ENCODE results near the gene ABR.
"Not testable (repeated sequence)": the region's sequence is repeated elsewhere in the genome, so short reads cannot be mapped to it uniquely, and the experiment has no call there.

ABR gene

DNA sequence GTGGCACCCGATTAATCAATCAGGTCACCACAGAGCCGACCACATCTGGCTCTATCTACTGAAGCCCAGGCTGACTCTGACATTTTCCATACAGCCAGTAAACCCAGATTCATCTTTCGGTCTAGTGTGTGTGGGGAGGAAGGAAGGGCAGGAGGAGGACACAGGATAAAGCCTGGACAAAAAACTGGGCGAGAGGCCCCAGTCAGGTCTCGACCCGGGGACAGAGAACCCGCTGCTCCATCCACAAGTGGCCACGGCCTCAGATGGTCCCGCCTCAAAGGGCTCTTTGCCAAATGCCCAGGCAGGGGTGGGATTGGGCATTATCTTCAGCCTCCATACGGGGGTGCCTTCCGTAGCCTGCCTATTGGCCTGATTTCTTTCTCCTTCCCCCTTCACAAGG, 7.8 kb downstream of the ABR start:
- no peak for DNase-seq

DNA sequence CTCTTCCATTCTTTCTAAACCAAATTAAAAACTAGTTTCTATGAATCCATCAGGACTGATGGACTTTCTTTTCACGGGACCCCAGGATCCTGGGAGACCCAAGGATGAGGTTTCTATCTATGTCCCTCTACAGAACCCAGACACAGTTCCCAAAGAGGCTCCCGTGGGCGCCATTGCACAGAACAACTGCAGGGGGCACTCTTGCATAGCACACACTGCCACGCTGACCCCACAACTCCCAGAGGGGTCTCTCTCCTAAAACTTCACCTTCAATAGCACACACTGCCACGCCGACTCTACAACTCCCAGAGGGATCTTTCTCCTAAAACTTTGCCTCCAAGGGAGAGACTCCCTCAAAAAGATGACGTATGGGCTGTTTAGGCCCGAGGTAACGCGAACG, 9.0 kb downstream of the ABR start:
- no peak for DNase-seq

- DNase-seq, result no peak
These were observed 9.9 kb downstream of the ABR start for GRCh38 chr17:1169929-1170312.

DNA sequence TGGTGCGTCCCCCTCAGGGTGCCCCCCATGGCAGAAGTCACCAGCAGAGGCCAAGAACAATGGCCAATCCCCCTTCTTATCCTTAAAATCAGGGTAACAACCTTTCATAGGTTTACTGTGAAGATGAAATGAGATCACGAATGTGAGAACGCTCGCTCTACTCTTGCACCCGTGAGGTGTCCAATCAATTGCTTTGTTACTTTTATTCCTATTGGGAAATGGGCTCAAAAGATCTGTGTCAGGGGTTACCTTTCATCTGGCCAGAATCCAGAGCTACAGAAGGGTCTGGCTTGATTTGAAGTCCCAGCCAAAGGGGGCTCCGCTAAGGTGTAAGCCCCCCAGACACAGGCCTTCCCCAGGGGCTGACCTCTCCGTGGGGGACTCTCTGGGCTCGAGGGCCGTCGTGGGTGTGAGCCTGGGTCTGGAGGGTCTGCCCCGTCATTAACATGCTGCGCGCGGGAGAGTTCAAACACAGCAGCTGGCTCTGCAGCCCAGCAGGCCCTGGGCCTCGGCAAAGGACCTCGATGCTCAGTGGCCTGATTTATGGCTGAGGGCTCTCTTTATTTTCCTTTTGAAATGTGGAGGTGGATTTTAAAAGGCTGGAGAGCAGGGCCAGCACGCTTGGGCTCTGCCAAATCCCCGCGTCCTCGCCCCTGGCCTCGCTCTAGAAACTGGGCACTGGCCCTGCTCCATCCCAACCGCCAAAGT, 10.4 kb downstream of the ABR start:
- no peak for DNase-seq

DNA sequence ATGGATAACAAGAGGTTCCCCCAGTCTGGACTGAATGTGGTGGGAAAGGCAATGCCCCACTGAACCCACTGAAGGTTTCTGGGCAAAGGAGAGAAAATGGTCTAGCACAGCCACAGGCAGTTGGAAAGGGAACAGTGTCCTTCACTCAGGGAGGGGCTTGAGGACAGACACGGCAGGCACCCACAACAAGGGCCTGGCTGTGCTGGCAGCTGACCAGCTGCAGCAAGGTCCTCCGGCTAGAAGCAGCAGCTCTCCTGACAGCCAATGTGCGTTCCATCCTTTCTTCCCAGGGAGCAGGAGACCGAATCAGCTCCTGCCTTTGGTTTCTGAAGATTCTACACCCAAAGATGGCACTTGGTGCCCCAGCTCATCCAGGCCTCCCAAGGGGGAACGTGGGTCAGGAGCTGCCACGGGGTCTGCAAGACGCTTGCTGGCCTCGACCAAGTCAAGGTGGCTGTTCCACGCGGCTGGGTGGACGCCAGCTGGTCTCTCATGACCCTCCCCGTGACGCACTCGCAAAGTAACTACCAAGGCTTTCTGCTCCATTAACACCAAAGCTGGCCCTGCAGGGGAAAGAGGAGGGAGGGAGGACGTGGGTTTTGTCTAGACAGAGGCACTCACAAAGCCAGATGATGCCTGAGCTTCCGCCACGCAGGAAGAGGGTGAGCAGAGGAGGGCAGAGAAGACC, 11.1 kb downstream of the ABR start:
- no peak for DNase-seq

DNA sequence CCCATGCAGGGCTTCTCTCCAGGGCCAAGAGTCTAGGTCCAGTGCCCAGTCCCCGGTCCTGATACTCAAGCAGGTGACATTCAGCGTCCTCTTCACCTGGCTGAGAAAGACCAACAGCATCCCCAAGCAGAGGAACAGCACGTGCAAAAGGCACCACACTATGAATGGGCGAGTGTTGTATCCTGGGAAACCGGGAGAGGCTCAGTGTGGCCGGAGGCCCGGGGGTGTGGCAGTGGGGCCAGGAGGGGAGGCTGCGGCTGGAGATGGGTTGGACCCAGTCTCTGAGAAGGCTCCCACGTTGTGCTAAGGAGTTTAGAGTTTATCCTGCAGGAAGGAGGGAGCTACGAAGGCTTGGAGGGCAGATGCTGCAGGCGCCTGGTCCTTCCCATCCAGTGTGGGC, 13.5 kb downstream of the ABR start:
- DNase-seq, result no peak

GRCh38 chr17:1165836-1166235, 13.9 kb downstream of the ABR start:
- DNase-seq, result no peak

GRCh38 chr17:1164935-1165556, 14.7 kb downstream of the ABR start:
- no peak for DNase-seq

- no peak for DNase-seq
These were observed 17.5 kb downstream of the ABR start for GRCh38 chr17:1162116-1162855.

- no peak for DNase-seq
These were observed 19.0 kb downstream of the ABR start for GRCh38 chr17:1160591-1161390.

DNA sequence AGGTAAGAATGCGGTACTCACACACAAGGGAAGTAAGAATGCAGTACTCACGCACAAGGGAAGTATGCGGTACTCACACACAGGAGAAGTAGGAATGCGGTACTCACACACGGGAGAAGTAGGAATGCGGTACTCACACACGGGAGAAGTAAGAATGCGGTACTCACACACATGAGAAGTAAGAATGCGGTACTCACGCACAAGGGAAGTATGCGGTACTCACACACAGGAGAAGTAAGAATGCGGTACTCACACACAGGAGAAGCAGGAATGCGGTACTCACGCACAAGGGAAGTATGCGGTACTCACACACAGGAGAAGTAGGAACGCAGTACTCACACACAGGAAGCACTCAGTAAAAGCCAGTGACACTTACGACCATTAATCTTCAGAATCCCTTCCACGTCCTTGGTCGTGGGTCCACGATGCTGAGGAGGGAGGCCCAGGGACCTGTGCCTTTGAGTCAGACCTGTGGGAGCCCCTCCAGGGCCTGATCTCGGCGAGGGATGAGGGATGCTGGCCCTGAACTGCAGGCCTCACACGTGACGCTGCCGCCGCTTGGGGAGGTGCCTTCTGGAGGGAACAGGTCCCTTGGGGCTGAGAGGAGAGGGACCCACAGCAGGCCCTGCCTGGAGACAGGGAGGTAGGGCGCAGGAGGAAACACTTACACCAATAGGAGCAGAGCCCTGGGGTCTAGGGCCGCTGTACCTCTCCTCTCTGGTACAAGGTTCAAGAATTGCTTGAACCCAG, 20.2 kb downstream of the ABR start:
- no peak for DNase-seq

DNA sequence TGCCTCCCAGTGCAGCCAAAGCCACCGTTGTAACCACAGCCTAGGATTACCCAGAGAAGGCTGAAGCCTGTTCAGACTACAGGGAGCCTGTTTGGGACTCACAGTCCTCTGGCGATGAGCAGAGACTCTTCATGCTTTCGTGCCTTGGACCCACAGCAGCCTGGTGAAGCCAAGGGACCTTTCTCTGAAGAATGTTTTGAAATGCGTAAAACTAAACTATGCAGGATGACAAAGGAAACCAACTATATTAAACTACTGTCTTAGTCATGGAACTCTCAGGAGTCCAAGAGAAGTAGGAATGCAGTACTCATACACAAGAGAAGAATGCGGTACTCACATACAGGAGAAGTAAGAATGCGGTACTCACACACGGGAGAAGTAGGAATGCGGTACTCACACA, 20.9 kb downstream of the ABR start:
- DNase-seq, result no peak

DNA sequence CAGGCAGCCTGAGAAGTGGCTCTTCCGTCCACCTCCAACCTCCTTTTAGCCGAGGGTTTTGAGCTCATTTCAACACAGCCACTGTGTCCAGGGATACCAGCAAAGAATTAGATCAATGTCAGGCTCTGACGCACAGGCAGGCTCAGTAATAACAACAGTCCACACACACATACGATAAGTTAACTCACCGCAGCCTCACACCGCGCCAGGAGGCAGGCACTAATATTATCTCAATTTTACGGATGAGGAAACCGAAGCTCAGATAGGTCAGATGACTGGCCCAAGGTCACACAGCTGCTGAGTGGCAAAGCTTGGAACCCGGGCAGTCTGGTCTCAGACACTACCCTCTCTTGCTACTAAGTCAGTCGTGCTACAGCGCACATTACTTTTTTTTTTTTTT, 22.9 kb downstream of the ABR start:
- DNase-seq, result no peak

DNA sequence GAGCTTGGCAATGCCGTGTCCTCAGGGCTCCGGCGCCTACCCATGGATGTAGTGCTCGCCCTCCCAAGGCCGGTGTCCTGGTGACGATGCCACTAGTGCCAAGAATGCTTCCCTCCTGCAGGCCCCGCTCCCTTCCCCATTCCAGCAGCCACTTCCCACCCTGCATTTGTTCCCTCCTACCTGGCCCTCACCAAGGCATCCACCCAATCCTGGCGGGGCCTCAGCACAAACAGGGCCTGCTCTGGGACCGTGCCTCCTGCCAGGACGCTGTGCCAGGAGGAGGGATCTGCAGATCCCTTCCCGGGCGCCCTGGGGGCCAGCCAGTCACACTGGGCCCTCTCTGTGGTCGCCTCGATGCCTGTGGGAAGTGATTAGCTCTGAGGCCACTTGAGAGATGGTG, 25.1 kb downstream of the ABR start:
- no peak for DNase-seq

GRCh38 chr17:1153795-1154546, 25.8 kb downstream of the ABR start:
- DNase-seq, result no peak

GRCh38 chr17:1152582-1152981, 27.2 kb downstream of the ABR start:
- not testable (repeated sequence) for DNase-seq

DNA sequence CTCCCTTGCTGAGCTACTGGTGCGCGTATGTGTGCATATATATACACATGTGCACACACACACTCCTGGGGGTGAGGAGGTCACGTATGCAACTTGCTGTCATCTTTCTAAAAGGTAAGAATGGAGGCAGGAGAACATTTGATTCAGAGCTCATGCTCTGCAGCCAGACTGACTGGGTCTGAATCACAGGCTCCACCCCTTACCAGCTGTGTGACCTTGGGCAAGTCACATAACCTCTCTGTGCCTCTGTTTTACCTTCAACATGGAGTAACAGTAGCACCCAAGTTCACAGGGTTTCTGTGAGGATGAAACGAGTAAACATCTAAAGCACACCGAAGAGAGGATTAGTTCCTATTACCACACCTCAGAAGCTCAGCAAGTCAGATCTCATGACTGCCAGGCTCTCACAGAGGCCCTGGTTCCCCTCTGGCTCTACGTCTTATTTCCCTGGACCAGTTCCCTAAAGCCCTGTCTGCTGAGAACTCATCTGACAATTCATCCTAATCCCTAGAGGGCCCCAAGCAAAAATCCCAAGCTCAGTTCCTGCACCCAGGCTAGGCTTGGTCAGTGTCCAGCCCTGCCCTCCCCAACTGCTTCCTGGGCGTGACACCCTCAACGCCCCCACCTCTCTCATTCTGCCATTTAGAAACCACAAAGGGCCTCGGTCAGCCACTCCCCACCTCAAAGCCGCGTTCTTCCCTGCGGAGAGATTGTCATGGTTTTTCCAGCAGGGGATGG, 28.7 kb downstream of the ABR start:
- no peak for DNase-seq

GRCh38 chr17:1149869-1150268, 29.9 kb downstream of the ABR start:
- DNase-seq, result no peak

- DNase-seq, result no peak
These were observed 32.1 kb downstream of the ABR start for GRCh38 chr17:1147664-1148063.

GRCh38 chr17:1146561-1147265, 33.1 kb downstream of the ABR start:
- DNase-seq, result no peak

Data from CD4-positive, alpha-beta T cell treated with Interleukin-15 for 1 hour (primary cell).